Measurements from ENCODE around the gene LMBRD1. TPM values are rescaled to one million over a fixed set of nuclear protein-coding genes. Genes with fewer than 3 reads are reported as not detected.

The LMBRD1 gene
- total RNA-seq, 1 experiment from 2014 or later: 27.5 TPM

GRCh38 chr6:69818223-69818930, 21.6 kb upstream of the LMBRD1 start:
- no peaks in the 10 kb centered on the region for H3K36me3 ChIP-seq (ENCODE audit: control insufficient read depth, insufficient read depth, low read length)
- H3K27me3 ChIP-seq (replicated peaks; ENCODE audit: control insufficient read depth, insufficient read depth, low read length): no peaks in the 10 kb centered on the region
- peaks cover 2% of the 10 kb centered on the region; the same call in 1 of the 2 replicates for H3K4me1 ChIP-seq
- CTCF ChIA-PET: no interaction called here
- no peak for TF ChIP-seq CTCF (IDR thresholded peaks at IDR 0.05; ENCODE audit: insufficient read depth in 1 of 2, low read depth in 1 of 2, low read length in 1 of 2, severe bottlenecking in 1 of 2, unreplicated experiment in 1 of 2)
- Mint-ChIP-seq H3K36me3 (ENCODE audit: insufficient read depth, unreplicated experiment) (no peaks in the 10 kb centered on the region), H3K27me3 (ENCODE audit: insufficient read depth, unreplicated experiment) (no peaks in the 10 kb centered on the region), H3K9me3 (ENCODE audit: unreplicated experiment) (no peaks in the 10 kb centered on the region), H3K27ac (ENCODE audit: unreplicated experiment) (no peak overlapping the region), H3K4me1 (ENCODE audit: low read depth, unreplicated experiment) (peaks cover 15% of the 10 kb centered on the region), H3K4me3 (ENCODE audit: unreplicated experiment) (no peak overlapping the region)
- intact Hi-C loops (cut with micrococcal nuclease; ENCODE audit: unreplicated experiment): no loop called here
- BruUV-seq (replicated peaks): no TSS peak
- POLR2A ChIA-PET: no interaction called here
- H3K4me3 ChIP-seq (ENCODE audit: low read depth, low read length): no peak overlapping the region
- DNase-seq: no peak
- H3K9me3 ChIP-seq: no peaks in the 10 kb centered on the region

DNA sequence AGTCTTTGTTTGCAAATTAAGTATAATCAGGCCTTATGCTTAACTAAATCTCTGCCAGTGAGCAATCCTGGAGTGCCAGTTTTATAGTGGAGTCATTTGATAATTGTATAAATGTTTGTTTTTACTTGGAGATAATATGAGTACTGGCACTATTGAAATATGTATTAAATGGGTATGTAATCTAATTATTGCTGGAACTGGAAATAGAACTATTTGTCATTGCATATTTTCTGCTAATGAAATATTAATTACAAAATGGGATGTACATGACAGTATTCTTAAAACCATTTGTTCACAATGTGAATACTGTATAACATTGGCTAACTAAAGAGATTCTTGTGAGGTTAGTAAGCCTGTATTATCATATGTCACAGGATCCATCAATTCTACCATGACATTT, 20.5 kb upstream of the LMBRD1 start:
- no peak for TF ChIP-seq CTCF (IDR thresholded peaks at IDR 0.05; ENCODE audit: insufficient read depth in 1 of 2, low read depth in 1 of 2, low read length in 1 of 2, severe bottlenecking in 1 of 2, unreplicated experiment in 1 of 2)

DNA sequence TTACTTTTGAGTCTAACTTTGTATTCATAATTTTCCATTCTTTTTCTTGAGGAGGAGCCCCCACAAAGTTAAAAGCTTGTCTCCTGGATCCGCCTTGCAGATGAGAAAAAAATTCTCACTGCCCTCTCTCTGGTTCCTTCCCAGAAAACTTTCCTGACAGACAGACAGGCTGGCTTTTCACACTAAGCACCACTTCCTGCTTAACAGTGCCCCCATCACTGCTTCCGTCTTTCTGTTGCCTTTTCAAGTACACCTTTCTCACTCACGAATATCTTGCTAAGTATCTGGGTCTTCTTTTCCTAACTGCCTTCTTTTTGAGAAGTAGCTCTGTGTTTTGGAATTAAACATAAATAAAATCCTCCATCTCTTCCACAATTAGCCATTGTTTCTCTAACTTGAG, 19.8 kb upstream of the LMBRD1 start:
- Histone ChIP-seq H3K4me3 (ENCODE audit: low read depth, low read length) (no peak overlapping the region), H3K9me3 (no peaks in the 10 kb centered on the region), H3K27me3 (replicated peaks; ENCODE audit: control insufficient read depth, insufficient read depth, low read length) (no peaks in the 10 kb centered on the region), H3K36me3 (ENCODE audit: control insufficient read depth, insufficient read depth, low read length) (no peaks in the 10 kb centered on the region), H3K4me1 (peaks cover 17% of the 10 kb centered on the region)
- no peak for DNase-seq
- H3K4me3 Mint-ChIP-seq (ENCODE audit: unreplicated experiment): no peak overlapping the region
- no peaks in the 10 kb centered on the region for H3K27me3 Mint-ChIP-seq (ENCODE audit: insufficient read depth, unreplicated experiment)
- peaks cover 22% of the 10 kb centered on the region for H3K4me1 Mint-ChIP-seq (ENCODE audit: low read depth, unreplicated experiment)
- no peak for TF ChIP-seq CTCF (IDR thresholded peaks at IDR 0.05; ENCODE audit: insufficient read depth in 1 of 2, low read depth in 1 of 2, low read length in 1 of 2, severe bottlenecking in 1 of 2, unreplicated experiment in 1 of 2)
- H3K27ac Mint-ChIP-seq (ENCODE audit: unreplicated experiment): no peak overlapping the region
- intact Hi-C loops (cut with micrococcal nuclease; ENCODE audit: unreplicated experiment): no loop called here
- H3K9me3 Mint-ChIP-seq (ENCODE audit: unreplicated experiment): no peaks in the 10 kb centered on the region
- no peaks in the 10 kb centered on the region for H3K36me3 Mint-ChIP-seq (ENCODE audit: insufficient read depth, unreplicated experiment)
- POLR2A ChIA-PET: no interaction called here
- no TSS peak for BruUV-seq (replicated peaks)
- CTCF ChIA-PET: no interaction called here

More for the DNA sequence above, 20.5 kb upstream of the LMBRD1 start:
- H3K27ac Mint-ChIP-seq (ENCODE audit: unreplicated experiment): no peak overlapping the region
- no peaks in the 10 kb centered on the region for H3K9me3 Mint-ChIP-seq (ENCODE audit: unreplicated experiment)
- H3K4me1 ChIP-seq: peaks cover 12% of the 10 kb centered on the region
- H3K4me1 Mint-ChIP-seq (ENCODE audit: low read depth, unreplicated experiment): peaks cover 22% of the 10 kb centered on the region
- H3K4me3 ChIP-seq (ENCODE audit: low read depth, low read length): no peak overlapping the region
- no peaks in the 10 kb centered on the region for H3K36me3 Mint-ChIP-seq (ENCODE audit: insufficient read depth, unreplicated experiment)
- no peak overlapping the region for H3K4me3 Mint-ChIP-seq (ENCODE audit: unreplicated experiment)
- ChIA-PET POLR2A (no interaction called here), CTCF (no interaction called here)
- H3K36me3 ChIP-seq (ENCODE audit: control insufficient read depth, insufficient read depth, low read length): no peaks in the 10 kb centered on the region
- H3K9me3 ChIP-seq: no peaks in the 10 kb centered on the region
- no TSS peak for BruUV-seq (replicated peaks)
- H3K27me3 Mint-ChIP-seq (ENCODE audit: insufficient read depth, unreplicated experiment): no peaks in the 10 kb centered on the region
- intact Hi-C loops (cut with micrococcal nuclease; ENCODE audit: unreplicated experiment): no loop called here
- no peaks in the 10 kb centered on the region for H3K27me3 ChIP-seq (replicated peaks; ENCODE audit: control insufficient read depth, insufficient read depth, low read length)
- no peak for DNase-seq

Data from Caco-2 (cell line).